GM21515 (cell line): ENCODE data around the gene TAGAP.
A peak's percentile ranks its signal among the peaks of the same experiment; 100 is the strongest.
"Not testable (repeated sequence)": the region's sequence is repeated elsewhere in the genome, so short reads cannot be mapped to it uniquely, and the experiment has no call there.

Experiments
- ATAC-seq: cut with Tn5 transposase; IDR thresholded peaks from one replicate; pipeline ENCODE4 v1.9.1; 2021; ENCODE audit not compliant: unreplicated experiment

Gene TAGAP

GRCh38 chr6:159013229-159013628, 31.6 kb downstream of the TAGAP start:
- no peak for ATAC-seq

DNA sequence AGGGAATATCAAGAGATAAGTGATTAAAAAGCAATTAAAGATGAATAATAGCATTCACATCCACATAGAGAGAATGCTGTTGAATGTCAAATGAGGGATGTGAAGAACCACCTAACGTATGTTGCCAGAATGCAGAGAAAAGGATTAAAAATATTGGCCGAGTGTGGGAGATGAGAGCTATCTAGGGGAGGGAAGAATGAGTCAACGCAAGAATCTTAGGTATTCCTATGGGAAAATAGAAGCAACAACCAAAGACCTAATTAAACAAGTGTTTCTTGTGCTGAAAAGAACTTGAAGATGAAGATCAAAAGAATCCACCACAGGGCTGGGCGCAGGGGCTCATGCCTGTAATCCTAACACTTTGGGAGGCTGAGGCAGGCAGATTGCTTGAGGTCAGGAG, 32.6 kb downstream of the TAGAP start:
- ATAC-seq, result no peak

GRCh38 chr6:159010037-159010612, 34.7 kb downstream of the TAGAP start:
- ATAC-seq, result not testable (repeated sequence)

DNA sequence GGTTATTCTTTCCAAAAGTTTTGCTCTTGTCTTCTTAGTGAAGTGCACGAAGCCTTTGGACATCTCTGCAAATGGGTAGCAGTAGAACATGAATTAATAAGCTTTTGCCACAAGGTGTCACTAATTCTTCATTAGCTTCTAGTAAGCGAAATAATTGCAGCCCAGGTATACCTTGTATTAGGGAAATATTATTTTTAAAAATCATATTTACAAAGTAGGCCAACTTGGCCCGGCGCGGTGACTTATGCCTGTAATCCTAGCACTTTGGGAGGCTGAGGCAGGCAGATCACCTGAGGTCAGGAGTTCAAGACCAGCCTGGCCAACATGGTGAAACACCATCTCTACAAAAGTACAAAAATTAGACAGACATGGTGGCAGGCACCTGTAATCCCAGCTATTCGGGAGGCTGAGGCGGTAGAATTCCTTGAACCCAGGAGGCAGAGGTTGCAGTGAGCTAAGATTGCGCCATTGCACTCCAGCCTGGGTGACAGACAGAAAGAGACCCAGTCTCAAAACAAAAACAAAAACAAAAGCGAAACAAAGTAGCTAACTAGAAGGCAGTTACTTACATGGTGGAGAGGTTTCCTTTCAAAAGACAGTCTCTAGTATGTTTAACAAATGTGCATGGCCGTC, 36.0 kb downstream of the TAGAP start:
- peak; percentile 65 for ATAC-seq

DNA sequence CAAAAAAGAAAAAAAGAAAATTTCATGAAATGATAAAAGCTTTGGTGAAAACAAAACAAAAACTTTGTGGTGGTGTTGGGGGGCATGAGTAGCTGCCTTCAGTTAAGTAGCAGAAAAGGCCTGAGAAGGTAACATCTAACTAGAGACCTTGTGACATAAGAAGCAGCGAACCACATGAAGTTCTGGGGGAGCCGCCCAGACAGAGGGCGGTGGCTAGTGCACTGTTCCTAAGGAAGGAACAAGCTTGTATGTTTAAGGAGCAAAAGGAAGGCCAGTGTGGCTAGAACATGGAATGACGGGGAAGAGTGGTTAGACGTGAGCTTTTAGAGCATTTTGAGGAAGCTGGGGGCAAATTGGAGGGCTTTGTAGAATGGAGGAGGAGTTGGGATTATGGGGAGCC, 37.3 kb downstream of the TAGAP start:
- no peak for ATAC-seq

GRCh38 chr6:159005436-159005835, 39.4 kb downstream of the TAGAP start:
- no peak for ATAC-seq

DNA sequence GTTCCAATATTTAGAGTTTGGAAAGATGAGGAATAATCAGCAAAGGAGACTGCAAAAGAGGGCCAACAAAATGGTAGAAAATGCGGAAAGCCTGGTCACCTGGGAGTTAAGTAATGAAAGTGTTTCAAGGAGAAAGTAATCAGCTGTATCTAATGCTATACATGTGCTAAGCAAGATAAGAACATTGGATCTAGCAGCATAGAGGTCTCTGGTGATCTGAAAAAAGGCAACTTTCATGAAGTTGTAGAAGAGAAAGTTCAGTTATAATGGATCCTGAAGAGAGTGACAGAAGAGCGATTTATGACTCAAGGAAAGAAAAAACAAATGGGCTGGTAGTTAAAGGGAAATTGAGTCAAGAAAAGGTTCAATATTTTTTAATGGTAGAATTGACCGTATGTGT, 40.2 kb downstream of the TAGAP start:
- ATAC-seq, result no peak

GRCh38 chr6:159002432-159003155, 42.2 kb downstream of the TAGAP start:
- ATAC-seq, result no peak

DNA sequence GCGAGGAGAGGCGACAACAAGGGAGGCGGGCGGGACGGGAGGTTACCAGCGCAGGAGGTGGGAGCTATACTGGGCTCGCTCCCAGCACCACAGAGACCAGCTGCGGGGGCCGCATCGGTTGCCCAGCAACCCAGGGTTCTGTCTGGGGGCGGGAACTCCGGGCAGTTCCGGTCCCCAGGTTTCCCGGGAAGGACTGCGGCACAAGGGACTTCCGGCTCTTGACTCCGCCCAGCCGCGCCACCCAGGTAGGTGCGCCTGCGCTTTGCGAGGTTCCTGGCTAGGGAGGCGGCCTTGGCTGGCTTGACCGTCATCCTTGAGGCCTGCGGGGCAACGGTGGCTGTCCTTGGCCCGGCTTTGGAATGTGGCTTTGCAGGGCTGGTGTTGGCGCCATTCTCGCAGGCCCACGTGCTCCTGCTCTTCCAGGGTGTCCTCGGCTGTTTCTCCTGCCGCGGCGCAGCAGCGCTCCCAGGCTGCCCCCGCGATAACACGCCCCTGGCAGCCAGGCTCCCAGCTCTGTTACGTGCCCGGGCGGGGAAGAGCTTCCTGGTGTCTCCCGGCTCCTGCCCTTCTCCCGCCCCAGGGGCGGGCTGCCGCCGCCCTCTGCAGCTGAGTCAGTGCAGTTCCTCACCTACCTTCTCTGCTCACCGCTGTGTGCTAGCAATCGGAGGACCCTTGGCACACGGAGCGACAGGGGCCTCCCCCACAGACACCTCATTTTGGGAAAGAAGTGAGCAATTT, 45.0 kb downstream of the TAGAP start, which contains the start of gene RSPH3:
Gene RSPH3 (minus strand): TSS at position 537 of the 738 bp plus-strand sequence. CDS start 652 bp downstream, outside the sequence.
- ATAC-seq, result peak; percentile 88

- ATAC-seq, result peak; percentile 27
Observed at GRCh38 chr6:158999154-158999665, 45.6 kb downstream of the TAGAP start.

- ATAC-seq, result no peak
Observed at GRCh38 chr6:158996856-158997255, 47.9 kb downstream of the TAGAP start.

DNA sequence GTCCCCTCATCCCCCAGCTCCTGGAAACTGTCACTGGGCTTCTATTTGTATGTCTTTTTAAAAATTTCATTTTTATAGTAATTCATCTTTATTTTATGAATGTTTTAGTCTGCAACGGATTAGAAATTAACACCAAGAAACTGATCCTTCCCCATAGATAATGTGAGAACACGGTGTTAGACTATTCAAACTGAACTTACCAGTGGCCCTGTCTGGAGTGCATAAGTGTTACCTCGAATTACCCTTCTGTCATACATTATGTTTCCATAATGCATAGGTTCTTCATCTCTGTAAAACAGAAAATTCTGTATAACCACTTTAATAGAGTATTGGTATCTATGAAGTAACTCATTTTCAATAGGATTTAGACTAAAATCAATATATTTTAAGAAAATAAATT, 51.2 kb downstream of the TAGAP start:
- ATAC-seq, result no peak

GRCh38 chr6:158991017-158991723, 53.6 kb downstream of the TAGAP start:
- no peak for ATAC-seq

DNA sequence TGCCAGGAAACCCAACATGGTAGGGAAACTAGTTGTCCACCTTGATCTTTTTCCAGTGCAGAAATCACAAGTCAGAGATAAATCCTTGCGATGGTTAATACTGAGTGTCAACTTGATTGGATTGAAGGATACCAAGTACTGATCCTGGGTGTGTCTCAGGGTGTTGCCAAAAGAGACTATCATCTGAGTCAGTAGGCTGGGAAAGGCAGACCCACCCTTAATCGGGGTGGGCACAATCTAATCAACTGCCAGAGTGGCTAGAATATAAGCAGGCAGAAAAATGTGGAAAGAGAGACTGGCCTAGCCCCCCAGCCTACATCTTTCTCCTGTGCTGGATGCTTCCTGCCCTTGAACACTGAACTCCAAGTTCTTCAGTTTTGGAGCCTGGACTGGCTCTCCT, 55.1 kb downstream of the TAGAP start:
- not testable (repeated sequence) for ATAC-seq

GRCh38 chr6:158988477-158988876, 56.3 kb downstream of the TAGAP start:
- ATAC-seq, result no peak

DNA sequence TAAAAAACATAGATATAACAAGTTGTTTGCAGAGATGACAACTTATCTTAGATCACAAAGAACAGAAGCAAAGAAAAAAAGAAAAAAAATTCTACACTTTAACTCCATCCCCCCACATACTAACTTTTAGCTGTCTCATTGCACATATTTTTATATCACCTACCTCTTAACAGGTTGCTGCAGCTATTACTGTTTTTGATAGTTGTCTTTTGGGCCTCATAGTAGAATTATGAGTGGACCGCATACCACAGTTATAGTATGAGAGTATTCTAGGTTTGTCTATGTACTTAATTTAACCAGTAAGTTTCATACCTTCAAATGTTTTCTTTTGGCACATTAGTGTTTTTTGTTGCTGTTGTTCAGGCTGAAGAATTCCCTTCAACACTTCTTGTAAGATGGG, 57.1 kb downstream of the TAGAP start:
- no peak for ATAC-seq
